GM12892 (cell line): ENCODE results near the gene SCAPER.

Source experiments
- POLR2A ChIP-seq: IDR thresholded peaks from 2 replicates; pipeline ENCODE4 v1.6.1; 2011; ENCODE audit warnings: low read depth, low read length, control low read depth
- POLR2AphosphoS5 ChIP-seq: IDR thresholded peaks from 2 replicates; pipeline ENCODE4 v1.6.1; 2011; ENCODE audit warnings: low read depth, low read length, control low read depth

DNA sequence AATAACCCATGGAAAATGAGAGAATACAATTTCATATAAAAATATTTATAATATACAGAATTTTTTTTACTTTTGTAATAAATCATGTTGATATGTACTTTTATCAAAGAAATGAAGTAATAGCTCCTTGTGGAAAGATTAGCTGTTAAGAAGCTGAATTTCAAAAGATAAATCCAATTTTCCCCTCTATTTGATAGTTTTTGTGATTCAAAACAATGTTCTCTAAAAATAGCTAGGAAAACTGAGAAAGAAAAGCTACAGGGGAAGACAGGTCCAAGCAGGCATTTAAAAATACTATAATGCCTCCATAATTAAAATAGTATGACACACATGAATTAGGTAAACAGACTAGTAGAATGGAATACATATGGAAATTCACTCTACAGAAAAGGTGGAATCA, 44.9 kb downstream of the SCAPER start:
- TF ChIP-seq POLR2A (no peak), POLR2AphosphoS5 (no peak)
